SU-DHL-6 (cell line): ENCODE data around the gene RPL6.

Experiments
- H2AFZ ChIP-seq: fragments of 200-600 bp; sonication (generic); 2 replicates; pipeline ENCODE4 v1.6.1; 2014; ENCODE audit warnings: low read depth, mild to moderate bottlenecking, moderate library complexity, mixed read lengths, antibody characterized with exemption, low read length; ENCODE audit not compliant: severe bottlenecking
- H3F3A ChIP-seq: fragments of 200-600 bp; shearing (Covaris generic); 2 replicates; pipeline ENCODE4 v1.6.0; 2016; ENCODE audit warnings: antibody characterized with exemption, mild to moderate bottlenecking; ENCODE audit not compliant: insufficient read depth
- H3K27ac ChIP-seq: fragments of 200-600 bp; sonication (generic); 2 replicates; pipeline ENCODE4 v1.5.1; 2016; ENCODE audit warnings: low read depth, mild to moderate bottlenecking, low read length, moderate library complexity, mixed read lengths
- H3K27me3 ChIP-seq: fragments of 200-600 bp; sonication (generic), shearing (Covaris generic); 2 replicates; pipeline ENCODE4 v1.6.0; 2014; ENCODE audit warnings: mild to moderate bottlenecking, low read length
- H3K36me3 ChIP-seq: fragments of 200-600 bp; sonication (generic); 2 replicates; pipeline ENCODE4 v1.6.1; 2014; ENCODE audit warnings: mild to moderate bottlenecking, low read length, mixed read lengths
- H3K4me2 ChIP-seq: fragments of 300-600, 200-600 bp; shearing (Covaris generic), sonication (generic); 2 replicates; pipeline ENCODE4 v1.6.0; 2014; ENCODE audit warnings: low read length, low read depth, mild to moderate bottlenecking; ENCODE audit not compliant: poor library complexity, severe bottlenecking
- H3K4me3 ChIP-seq: fragments of 200-600 bp; sonication (generic); 2 replicates; pipeline ENCODE4 v1.5.1; 2014; ENCODE audit warnings: antibody characterized with exemption, low read length, mild to moderate bottlenecking, mixed read lengths; ENCODE audit not compliant: insufficient read depth, poor library complexity, severe bottlenecking
- H3K79me2 ChIP-seq: fragments of 200-600 bp; sonication (generic); 2 replicates; pipeline ENCODE4 v1.6.1; 2014; ENCODE audit warnings: mild to moderate bottlenecking, low read length, moderate library complexity; ENCODE audit not compliant: insufficient read depth
- H3K9ac ChIP-seq: fragments of 200-600 bp; sonication (generic); 2 replicates; pipeline ENCODE4 v1.7.0; 2014; ENCODE audit warnings: mild to moderate bottlenecking, low read length
- H3K9me2 ChIP-seq: fragments of 200-600 bp; sonication (generic); replicated peaks from 2 replicates; pipeline ENCODE4 v1.6.1; 2014; ENCODE audit warnings: low read length; ENCODE audit not compliant: insufficient read depth
- H3K9me3 ChIP-seq: fragments of 200-600 bp; sonication (generic); 2 replicates; pipeline ENCODE4 v1.6.1; 2014; ENCODE audit warnings: low read length, mixed read lengths; ENCODE audit not compliant: insufficient read depth
- H4K20me1 ChIP-seq: fragments of 200-600 bp; sonication (generic); 2 replicates; pipeline ENCODE4 v1.6.1; 2014; ENCODE audit warnings: low read depth, mild to moderate bottlenecking, antibody characterized with exemption, low read length, moderate library complexity, mixed read lengths
- EZH2phosphoT487 ChIP-seq: fragments of 200-600 bp; sonication (generic), shearing (Covaris generic); conservative IDR thresholded peaks from 2 replicates; pipeline ENCODE4 v1.6.1; 2018; ENCODE audit warnings: mild to moderate bottlenecking, antibody characterized with exemption, low read length, moderate library complexity, mixed read lengths
- TF ChIP-seq, protein P1 (sequence below): fragments of 200-600 bp; sonication (generic); IDR thresholded peaks from one replicate; pipeline ENCODE4 v1.5.1; 2017; ENCODE audit warnings: antibody characterized with exemption, mild to moderate bottlenecking, low read length, moderate library complexity; ENCODE audit not compliant: insufficient read depth, poor library complexity, severe bottlenecking

Gene RPL6

DNA sequence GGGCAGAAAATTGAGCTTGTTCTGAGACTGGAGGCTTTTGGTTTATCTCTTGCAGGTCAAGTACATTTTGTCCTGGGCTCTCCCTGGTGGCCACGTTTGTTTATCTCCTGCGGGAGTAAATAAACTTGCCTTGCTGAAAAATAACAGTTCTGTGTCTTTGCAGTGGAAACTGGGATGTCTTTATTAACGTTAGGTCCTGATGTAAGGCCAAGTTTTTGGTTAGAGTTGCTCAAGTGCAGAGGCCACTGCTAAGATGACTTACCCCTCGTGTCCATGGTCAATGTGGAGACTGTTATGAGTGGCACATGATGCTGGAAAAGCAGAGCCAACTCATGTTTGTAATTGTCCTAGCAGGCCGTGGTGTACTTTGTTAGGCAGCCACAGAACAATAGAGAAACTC lies 13.1 kb upstream of the RPL6 start:
- Histone ChIP-seq H3K79me2 (peaks cover 83% of the 10 kb centered on the region), H3K9me2 (no peaks in the 10 kb centered on the region), H4K20me1 (peaks cover 9% of the 10 kb centered on the region), H2AFZ (no peak overlapping the region), H3K4me3 (no peak overlapping the region), H3K27me3 (no peaks in the 10 kb centered on the region), H3K4me2 (no peak overlapping the region), H3K27ac (no peak overlapping the region), H3K9ac (no peak overlapping the region), H3K36me3 (no peaks in the 10 kb centered on the region), H3K9me3 (no peaks in the 10 kb centered on the region), H3F3A (no peaks in the 10 kb centered on the region; the same call in 1 of the 2 replicates)
- no peak for TF ChIP-seq EZH2phosphoT487
- TF ChIP-seq, protein P1, sequence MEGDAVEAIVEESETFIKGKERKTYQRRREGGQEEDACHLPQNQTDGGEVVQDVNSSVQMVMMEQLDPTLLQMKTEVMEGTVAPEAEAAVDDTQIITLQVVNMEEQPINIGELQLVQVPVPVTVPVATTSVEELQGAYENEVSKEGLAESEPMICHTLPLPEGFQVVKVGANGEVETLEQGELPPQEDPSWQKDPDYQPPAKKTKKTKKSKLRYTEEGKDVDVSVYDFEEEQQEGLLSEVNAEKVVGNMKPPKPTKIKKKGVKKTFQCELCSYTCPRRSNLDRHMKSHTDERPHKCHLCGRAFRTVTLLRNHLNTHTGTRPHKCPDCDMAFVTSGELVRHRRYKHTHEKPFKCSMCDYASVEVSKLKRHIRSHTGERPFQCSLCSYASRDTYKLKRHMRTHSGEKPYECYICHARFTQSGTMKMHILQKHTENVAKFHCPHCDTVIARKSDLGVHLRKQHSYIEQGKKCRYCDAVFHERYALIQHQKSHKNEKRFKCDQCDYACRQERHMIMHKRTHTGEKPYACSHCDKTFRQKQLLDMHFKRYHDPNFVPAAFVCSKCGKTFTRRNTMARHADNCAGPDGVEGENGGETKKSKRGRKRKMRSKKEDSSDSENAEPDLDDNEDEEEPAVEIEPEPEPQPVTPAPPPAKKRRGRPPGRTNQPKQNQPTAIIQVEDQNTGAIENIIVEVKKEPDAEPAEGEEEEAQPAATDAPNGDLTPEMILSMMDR, result no peak

DNA sequence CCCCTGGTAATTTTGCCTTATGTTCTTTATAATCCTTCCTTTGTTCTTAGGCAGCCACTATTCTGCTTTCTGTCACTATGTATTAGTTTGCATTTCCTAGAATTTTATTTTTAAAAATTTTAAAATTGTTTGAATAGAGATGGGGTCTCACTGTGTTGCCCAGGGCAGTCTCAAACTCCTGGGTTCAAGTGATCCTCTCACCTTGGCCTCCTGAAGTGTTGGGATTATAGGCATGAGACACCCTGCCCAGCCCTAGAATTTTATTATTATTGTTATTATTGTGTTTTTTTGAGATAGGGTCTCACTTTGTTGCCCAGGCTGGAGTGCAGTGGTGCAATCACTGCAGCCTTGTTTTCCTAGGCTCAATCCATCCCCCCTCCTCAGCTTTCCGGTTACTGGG lies 12.0 kb upstream of the RPL6 start:
- H4K20me1 ChIP-seq, result peaks cover 9% of the 10 kb centered on the region
- peaks cover 75% of the 10 kb centered on the region for H3K79me2 ChIP-seq

DNA sequence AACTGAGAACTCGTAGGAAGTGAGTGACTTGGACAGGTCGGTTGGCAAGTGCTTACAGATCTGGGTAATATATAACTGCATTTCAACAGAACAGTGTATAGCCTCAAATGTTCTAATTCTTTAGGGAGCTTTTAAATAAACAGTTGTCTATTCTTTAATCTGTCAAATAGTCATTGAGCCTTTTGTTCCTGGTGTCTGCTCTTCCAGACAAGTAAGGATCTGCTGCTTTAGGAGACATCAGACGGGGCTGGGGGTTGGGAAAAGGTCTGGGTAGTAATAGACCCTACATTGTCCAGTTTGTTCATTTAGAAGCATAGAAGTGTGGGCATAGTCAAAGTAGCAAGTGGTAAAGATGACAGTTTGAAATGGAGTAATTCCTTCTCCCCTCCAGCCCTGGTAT lies 11.3 kb upstream of the RPL6 start:
- Histone ChIP-seq H2AFZ (no peak overlapping the region), H3K4me3 (no peak overlapping the region), H3K36me3 (no peaks in the 10 kb centered on the region), H3K27ac (no peak overlapping the region; the same call in 1 of the 2 replicates), H3K9me2 (no peaks in the 10 kb centered on the region), H3K9me3 (no peaks in the 10 kb centered on the region), H3K4me2 (peak overlapping the region; percentile 34), H3K79me2 (peaks cover 69% of the 10 kb centered on the region), H3K27me3 (no peaks in the 10 kb centered on the region), H3F3A (no peaks in the 10 kb centered on the region; the same call in 1 of the 2 replicates), H4K20me1 (peaks cover 9% of the 10 kb centered on the region), H3K9ac (no peak overlapping the region)
- no peak for TF ChIP-seq EZH2phosphoT487
- TF ChIP-seq, protein P1, result no peak

More for the DNA sequence above, 12.0 kb upstream of the RPL6 start:
- no peak overlapping the region for H3K9ac ChIP-seq
- peak overlapping the region; percentile 34 for H3K4me2 ChIP-seq
- no peaks in the 10 kb centered on the region for H3K27me3 ChIP-seq
- H3F3A ChIP-seq, result no peaks in the 10 kb centered on the region; the same call in 1 of the 2 replicates
- TF ChIP-seq, protein P1, result no peak
- no peak for TF ChIP-seq EZH2phosphoT487
- no peaks in the 10 kb centered on the region for H3K36me3 ChIP-seq
- no peak overlapping the region for H2AFZ ChIP-seq
- no peak overlapping the region for H3K27ac ChIP-seq
- no peaks in the 10 kb centered on the region for H3K9me2 ChIP-seq
- H3K4me3 ChIP-seq, result no peak overlapping the region
- no peaks in the 10 kb centered on the region for H3K9me3 ChIP-seq
